T-cell (primary cell): Measurements from ENCODE around the gene ATR. TPM values are rescaled to one million over a fixed set of nuclear protein-coding genes. Genes with fewer than 3 reads are reported as not detected.

Source experiments
- ATAC-seq, 4 experiments: fragments of 200-7000 bp in 3 of 4; fragments of 150-1000 bp in 1 of 4; cut with Tn5 transposase; replicated peaks in 1 of 4; 1 replicate in 3 of 4; 2 replicates in 1 of 4; pipeline ENCODE4 v1.10.0; 2021; ENCODE audit warnings: moderate library complexity in 3 of 4, mild to moderate bottlenecking in 2 of 4, moderate number of reproducible peaks in 1 of 4
- CTCF ChIA-PET, 2 donors: fragments of 300-600 bp; sonication (Branson Sonifier 250); formaldehyde crosslinking; loops; one replicate each; lab custom pipeline; 2022; ENCODE audit warnings: antibody characterized with exemption in 2 of 2; lab: Charles Lee
- POLR2A ChIA-PET, 2 donors: fragments of 300-600 bp; sonication (Branson Sonifier 250); formaldehyde crosslinking; loops; one replicate each; lab custom pipeline; 2022; ENCODE audit warnings: antibody characterized with exemption in 2 of 2; lab: Charles Lee
- DNase-seq, 35 experiments: peaks; one replicate each; pipeline versions ENCODE4 v3.0.0 to v3.0.0-alpha.2; 2013 to 2023
- H3K27ac ChIP-seq: one replicate; pipeline ENCODE4 v1.5.1; 2013; ENCODE audit warnings: low read length
- H3K27me3 ChIP-seq, 2 experiments: replicated peaks in 1 of 2; 1 replicate in 1 of 2; 2 replicates in 1 of 2; pipeline versions ENCODE4 v1.6.1 to v1.7.0; 2013; ENCODE audit warnings: low read length in 1 of 2, mixed read lengths in 1 of 2; ENCODE audit not compliant: control insufficient read depth in 2 of 2, insufficient read depth in 2 of 2; ENCODE audit errors: extremely low read depth in 1 of 2
- H3K36me3 ChIP-seq, 2 donors: 1 replicate in 1 of 2; 2 replicates in 1 of 2; pipeline versions ENCODE4 v1.6.1 to v1.7.0; 2013; ENCODE audit warnings: low read length in 1 of 2; ENCODE audit not compliant: control insufficient read depth in 2 of 2, insufficient read depth in 1 of 2; ENCODE audit errors: extremely low read depth in 1 of 2
- H3K4me1 ChIP-seq, 2 experiments: 1 replicate in 1 of 2; 2 replicates in 1 of 2; pipeline versions ENCODE4 v1.6.1 to v1.7.0; 2013; ENCODE audit warnings: low read length in 2 of 2, mixed read lengths in 1 of 2; ENCODE audit not compliant: insufficient read depth in 2 of 2, control insufficient read depth in 1 of 2; ENCODE audit errors: extremely low read depth in 1 of 2
- H3K4me3 ChIP-seq, 2 donors: 1 replicate in 1 of 2; 2 replicates in 1 of 2; pipeline versions ENCODE4 v1.5.1 to v1.7.0; 2013; ENCODE audit warnings: mild to moderate bottlenecking in 2 of 2, low read length in 1 of 2, moderate library complexity in 1 of 2; ENCODE audit not compliant: control insufficient read depth in 1 of 2; ENCODE audit errors: extremely low read depth in 1 of 2
- H3K9me3 ChIP-seq: 2 replicates; pipeline ENCODE4 v1.7.0; 2013
- H3K27ac Mint-ChIP-seq, 2 donors: one replicate each; pipeline ENCODE4 v1.8.0; 2020 to 2021; ENCODE audit warnings: mild to moderate bottlenecking in 2 of 2, mixed read lengths in 2 of 2
- H3K27me3 Mint-ChIP-seq, 2 donors: one replicate each; pipeline ENCODE4 v1.8.0; 2021 to 2022; ENCODE audit warnings: mixed read lengths in 2 of 2
- H3K36me3 Mint-ChIP-seq: one replicate; pipeline ENCODE4 v1.8.0; 2021; ENCODE audit warnings: mixed read lengths
- H3K4me1 Mint-ChIP-seq, 3 donors: one replicate each; pipeline ENCODE4 v1.8.0; 2020 to 2022; ENCODE audit warnings: mixed read lengths in 3 of 3, mild to moderate bottlenecking in 1 of 3
- H3K4me3 Mint-ChIP-seq, 3 donors: one replicate each; pipeline ENCODE4 v1.8.0; 2020 to 2022; ENCODE audit warnings: mild to moderate bottlenecking in 3 of 3, mixed read lengths in 3 of 3, moderate library complexity in 3 of 3
- H3K9me3 Mint-ChIP-seq, 3 donors: one replicate each; pipeline ENCODE4 v1.8.0; 2020 to 2022; ENCODE audit warnings: mixed read lengths in 3 of 3
- WGBS: methylation state at CpG from one replicate; pipeline ENCODE4 v1.1.5; 2013; ENCODE audit warnings: missing lambda C conversion rate; ENCODE audit not compliant: insufficient coverage; 5-methylcytosine and 5-hydroxymethylcytosine counted together
- total RNA-seq, 35 experiments: library from RNA in 6 of 35; stranded (reverse) in 6 of 35; fragments of 120-200 nt in 1 of 35; gene quantifications; one replicate each; pipeline versions ENCODE4 v1.2.1 to v1.2.4 and lab custom pipeline; 2013 to 2026

The ATR gene
- total RNA-seq, 5 donors from 2014 or later (not counting 1 experiment from before 2014, with no cell fraction given) = 32.8 to 40.9 (median 36.3) TPM

DNA sequence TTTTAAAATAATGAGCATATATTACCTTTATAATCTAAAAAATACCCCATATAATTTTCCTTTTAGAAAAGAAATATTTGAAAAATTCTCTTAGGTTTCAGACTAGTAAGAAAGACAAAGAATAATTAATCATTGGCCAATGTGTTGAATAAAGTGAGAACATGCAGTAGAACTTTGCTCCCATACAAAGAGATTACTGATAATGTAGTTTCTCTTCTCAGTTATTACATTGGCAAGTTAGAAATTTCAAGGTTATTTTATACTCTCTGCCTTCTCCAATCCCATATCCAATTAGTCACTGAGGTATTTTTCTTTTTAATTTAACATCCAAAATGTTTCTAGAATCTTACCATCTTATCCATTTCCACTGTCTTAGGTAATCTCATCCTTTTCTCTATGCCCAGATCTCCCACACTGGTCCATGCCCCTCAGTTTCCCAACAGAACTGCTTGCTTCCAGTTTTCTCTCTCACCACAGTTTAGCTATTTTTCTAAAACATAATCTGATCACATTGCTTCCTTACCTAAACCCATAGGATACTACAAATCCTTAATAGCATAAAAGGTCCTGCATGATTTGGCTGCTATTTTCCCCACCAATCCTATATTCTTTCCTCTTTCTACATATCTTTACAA lies 141.5 kb downstream of the ATR start:
- POLR2A ChIA-PET = interaction anchor here in 1 of 2 donors (1.0 kb wide), 1 partner anchor 120 kb away, joined by 4 read pairs; no protein-coding TSS in a partner anchor
- CTCF ChIA-PET = no interaction called here

DNA sequence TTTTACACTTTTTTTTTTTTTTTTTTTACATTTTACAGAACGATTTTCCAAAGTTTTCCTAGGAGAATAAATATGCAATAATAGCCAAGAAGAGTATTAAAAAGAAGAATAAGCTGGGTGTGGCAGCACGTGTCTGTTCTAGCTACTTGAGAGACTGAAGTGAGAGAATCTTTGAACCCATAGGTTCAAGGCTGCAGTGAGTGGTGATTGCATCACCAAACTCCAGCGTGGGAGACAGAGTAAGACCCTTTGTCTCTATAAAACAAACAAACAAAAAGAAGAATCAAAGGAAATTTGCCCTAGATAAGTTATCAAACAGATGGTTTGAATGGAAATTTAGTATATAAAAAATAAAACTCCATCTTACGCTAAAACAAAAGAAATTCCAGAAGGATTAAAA lies 144.0 kb downstream of the ATR start:
- Mint-ChIP-seq H3K36me3 (peaks cover 30% of the 10 kb centered on the region), H3K27me3 (no peaks in the 10 kb centered on the region)
- POLR2A ChIA-PET = interaction anchor here in 1 of 2 donors (0.7 kb wide), 2 partner anchors 9 to 22 kb away, joined by 5 to 9 read pairs; no protein-coding TSS in a partner anchor

More for the DNA sequence above, 141.5 kb downstream of the ATR start:
- no peaks in the 10 kb centered on the region for H3K9me3 Mint-ChIP-seq
- no peak for DNase-seq
- Histone ChIP-seq H3K27me3 (no peaks in the 10 kb centered on the region), H3K4me1 (peaks cover 0 to 11% of the 10 kb centered on the region in 2 experiments), H3K36me3 (peaks cover 0 to 11% of the 10 kb centered on the region in 2 donors), H3K9me3 (no peaks in the 10 kb centered on the region), H3K4me3 (no peak overlapping the region), H3K27ac (no peak overlapping the region)
- ATAC-seq = no peak
- H3K27ac Mint-ChIP-seq = no peak overlapping the region
- H3K27me3 Mint-ChIP-seq = no peaks in the 10 kb centered on the region
- H3K4me1 Mint-ChIP-seq = peaks cover 56 to 59% (median 57%) of the 10 kb centered on the region in 3 donors
- peaks cover 16% of the 10 kb centered on the region for H3K36me3 Mint-ChIP-seq
- no peak overlapping the region for H3K4me3 Mint-ChIP-seq

DNA sequence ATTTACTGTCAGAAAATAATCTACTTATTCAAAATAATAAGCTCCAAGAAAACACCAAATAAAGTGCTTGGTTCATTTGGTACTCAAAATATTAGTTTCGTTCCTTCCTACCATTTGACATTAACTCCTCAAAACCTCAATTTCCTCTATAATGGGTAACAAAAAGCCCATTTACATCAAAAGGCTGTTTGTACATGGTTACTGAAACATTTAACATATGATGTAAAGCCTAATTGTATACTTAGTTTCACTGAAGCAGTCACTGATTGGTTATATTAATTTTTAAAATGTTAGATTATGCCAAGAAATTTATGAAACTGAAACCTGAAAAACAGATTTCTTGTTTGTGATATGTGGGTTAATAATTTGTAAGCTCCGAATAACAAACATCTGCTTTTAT lies 145.4 kb downstream of the ATR start:
- no peaks in the 10 kb centered on the region for H3K27me3 ChIP-seq
- no peak overlapping the region for H3K4me3 ChIP-seq
- no peak overlapping the region for H3K27ac ChIP-seq
- peaks cover 0 to 39% of the 10 kb centered on the region in 2 donors for H3K36me3 ChIP-seq
- H3K36me3 Mint-ChIP-seq = peaks cover 42% of the 10 kb centered on the region
- no peaks in the 10 kb centered on the region for H3K9me3 Mint-ChIP-seq
- H3K4me1 ChIP-seq = peaks cover 0 to 2% of the 10 kb centered on the region in 2 experiments
- ChIA-PET POLR2A (interaction anchor here in 1 of 2 donors (0.6 kb wide), 1 partner anchor 573 kb away, joined by 3 read pairs; no protein-coding TSS in a partner anchor), CTCF (interaction anchor here in 1 of 2 donors (0.6 kb wide), 1 partner anchor 1193 kb away, joined by 3 read pairs; no protein-coding TSS in a partner anchor)
- no peak overlapping the region for H3K27ac Mint-ChIP-seq
- H3K4me1 Mint-ChIP-seq = peaks cover 27 to 39% (median 30%) of the 10 kb centered on the region in 3 donors
- no peaks in the 10 kb centered on the region for H3K27me3 Mint-ChIP-seq
- H3K9me3 ChIP-seq = no peaks in the 10 kb centered on the region
- ATAC-seq = no peak
- no peak for DNase-seq
- H3K4me3 Mint-ChIP-seq = no peak overlapping the region
- WGBS = no CpG with 5 or more reads among the region's 2 CpGs

More for the DNA sequence above, 144.0 kb downstream of the ATR start:
- H3K27ac Mint-ChIP-seq = no peak overlapping the region
- Histone ChIP-seq H3K36me3 (peaks cover 0 to 30% of the 10 kb centered on the region in 2 donors), H3K27ac (no peak overlapping the region), H3K4me1 (peaks cover 0 to 3% of the 10 kb centered on the region in 2 experiments), H3K9me3 (no peaks in the 10 kb centered on the region), H3K27me3 (no peaks in the 10 kb centered on the region), H3K4me3 (no peak overlapping the region)
- WGBS = no CpG with 5 or more reads among the region's 4 CpGs
- DNase-seq (no peak), ATAC-seq (no peak)
- H3K4me1 Mint-ChIP-seq = peaks cover 39 to 46% (median 39%) of the 10 kb centered on the region in 3 donors
- no peak overlapping the region for H3K4me3 Mint-ChIP-seq
- CTCF ChIA-PET = interaction anchor here in 1 of 2 donors (0.7 kb wide), 2 partner anchors 98 to 331 kb away, joined by 3 to 5 read pairs; no protein-coding TSS in a partner anchor
- no peaks in the 10 kb centered on the region for H3K9me3 Mint-ChIP-seq

DNA sequence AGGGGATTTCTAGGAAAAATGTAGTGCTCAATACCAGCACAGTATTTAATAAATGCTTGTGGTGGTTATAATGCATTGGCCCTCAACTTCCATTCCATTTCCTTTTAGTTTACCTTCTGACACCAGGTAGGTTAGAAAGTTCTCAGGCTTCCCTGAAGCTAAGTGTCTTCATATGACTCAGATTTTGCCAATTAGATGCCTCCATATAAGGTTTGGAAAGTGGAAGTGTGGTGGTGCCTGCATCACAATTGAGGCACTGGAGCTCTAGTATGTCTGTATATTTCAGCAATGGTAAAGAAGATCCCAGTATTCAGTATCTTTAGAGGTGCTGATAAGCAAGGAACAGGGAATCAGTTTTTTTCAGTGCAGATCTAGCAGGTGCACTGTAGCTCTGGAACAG lies 149.0 kb downstream of the ATR start:
- H3K4me3 Mint-ChIP-seq = no peak overlapping the region
- DNase-seq = no peak
- Histone ChIP-seq H3K36me3 (peaks cover 0 to 47% of the 10 kb centered on the region in 2 donors), H3K9me3 (no peaks in the 10 kb centered on the region), H3K27me3 (no peaks in the 10 kb centered on the region), H3K4me1 (no peaks in the 10 kb centered on the region), H3K4me3 (no peak overlapping the region), H3K27ac (no peak overlapping the region)
- no peak overlapping the region for H3K27ac Mint-ChIP-seq
- no peak for ATAC-seq
- no peaks in the 10 kb centered on the region for H3K9me3 Mint-ChIP-seq
- ChIA-PET POLR2A (interaction anchor here in 1 of 2 donors (1.1 kb wide), 1 partner anchor 148 kb away, joined by 4 read pairs; no protein-coding TSS in a partner anchor), CTCF (interaction anchor here in 1 of 2 donors (0.5 kb wide), 1 partner anchor 575 kb away, joined by 3 read pairs; no protein-coding TSS in a partner anchor)
- H3K36me3 Mint-ChIP-seq = peaks cover 44% of the 10 kb centered on the region
- H3K27me3 Mint-ChIP-seq = no peaks in the 10 kb centered on the region
- H3K4me1 Mint-ChIP-seq = peaks cover 12 to 20% (median 17%) of the 10 kb centered on the region in 3 donors

DNA sequence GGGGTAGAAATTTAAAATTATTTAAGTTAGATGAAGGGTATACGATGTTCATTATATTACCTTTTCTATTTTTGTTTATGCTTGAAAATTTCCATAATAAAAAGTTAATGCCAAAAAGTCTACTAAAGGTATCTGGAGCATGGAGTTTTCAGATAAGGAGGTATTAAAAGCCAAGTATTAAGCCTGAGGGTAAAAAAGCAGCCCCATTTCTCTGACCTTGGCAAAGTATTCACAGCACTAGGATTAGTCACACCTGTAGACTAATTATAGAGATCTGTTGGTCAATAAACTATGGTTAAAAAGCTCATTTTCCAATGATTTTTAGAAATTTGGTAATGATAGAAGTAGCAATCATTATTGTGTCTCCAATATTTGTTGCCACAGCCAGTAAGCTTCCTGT lies 153.8 kb downstream of the ATR start:
- ATAC-seq (no peak), DNase-seq (no peak)
- no peaks in the 10 kb centered on the region for H3K4me1 ChIP-seq
- H3K27me3 ChIP-seq = no peaks in the 10 kb centered on the region
- H3K9me3 ChIP-seq = no peaks in the 10 kb centered on the region
- peaks cover 0 to 55% of the 10 kb centered on the region in 2 donors for H3K36me3 ChIP-seq
- peaks cover 46% of the 10 kb centered on the region for H3K36me3 Mint-ChIP-seq
- H3K4me3 Mint-ChIP-seq = no peak overlapping the region
- peaks cover 2 to 8% (median 7%) of the 10 kb centered on the region in 3 donors for H3K4me1 Mint-ChIP-seq
- CTCF ChIA-PET = no interaction called here
- no CpG with 5 or more reads among the region's 1 CpG for WGBS
- no peaks in the 10 kb centered on the region for H3K27me3 Mint-ChIP-seq
- H3K27ac Mint-ChIP-seq = no peak overlapping the region
- no peaks in the 10 kb centered on the region for H3K9me3 Mint-ChIP-seq
- H3K4me3 ChIP-seq = no peak overlapping the region
- H3K27ac ChIP-seq = no peak overlapping the region
- POLR2A ChIA-PET = interaction anchor here in 1 of 2 donors (0.5 kb wide), 1 partner anchor 10 kb away, joined by 9 read pairs; no protein-coding TSS in a partner anchor

DNA sequence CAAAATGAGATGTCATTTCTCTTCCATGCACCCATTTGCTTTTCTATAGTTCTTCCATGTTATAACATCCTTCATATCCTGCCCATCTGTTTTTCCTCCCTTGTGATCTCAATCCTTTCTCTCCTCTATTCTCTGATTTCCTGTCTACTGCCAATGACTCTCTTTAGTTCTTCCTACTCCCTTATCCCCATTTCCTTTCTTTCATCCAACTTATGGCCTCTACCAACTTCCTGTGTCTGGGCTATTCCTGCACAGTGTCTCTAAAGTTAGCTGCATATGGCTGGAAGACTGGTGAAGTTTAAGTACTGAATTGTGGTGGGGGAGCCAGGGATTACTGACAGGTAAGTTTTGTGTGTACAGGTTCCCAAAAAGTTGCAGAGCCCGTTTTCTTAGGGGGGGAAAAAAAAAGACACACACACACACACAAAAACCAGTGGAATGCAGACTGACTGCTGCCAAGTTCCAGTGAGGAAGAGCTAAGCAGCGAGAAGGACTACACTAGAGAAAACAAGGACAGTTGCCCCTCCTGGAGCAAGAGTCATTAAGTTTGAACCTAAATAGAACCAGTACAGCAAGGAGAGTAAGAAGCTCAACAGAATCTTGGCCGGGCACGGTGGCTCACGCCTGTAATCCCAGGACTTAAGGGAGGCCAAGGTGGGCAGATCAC lies 159.5 kb downstream of the ATR start:
- peaks cover 7 to 72% of the 10 kb centered on the region in 2 donors for H3K36me3 ChIP-seq
- Mint-ChIP-seq H3K9me3 (no peaks in the 10 kb centered on the region), H3K4me1 (no peaks in the 10 kb centered on the region), H3K4me3 (no peak overlapping the region), H3K27me3 (no peaks in the 10 kb centered on the region), H3K27ac (no peak overlapping the region), H3K36me3 (peaks cover 57% of the 10 kb centered on the region)
- ATAC-seq (no peak), DNase-seq (no peak)
- H3K9me3 ChIP-seq = no peaks in the 10 kb centered on the region
- H3K27ac ChIP-seq = no peak overlapping the region
- POLR2A ChIA-PET = interaction anchor here in 1 of 2 donors (0.6 kb wide), 1 partner anchor 9 kb away, joined by 3 read pairs; no protein-coding TSS in a partner anchor
- H3K4me3 ChIP-seq = no peak overlapping the region
- H3K4me1 ChIP-seq = no peaks in the 10 kb centered on the region
- H3K27me3 ChIP-seq = no peaks in the 10 kb centered on the region
- CTCF ChIA-PET = interaction anchor here in 1 of 2 donors (0.6 kb wide), 1 partner anchor 622 kb away, joined by 3 read pairs; no protein-coding TSS in a partner anchor
- 100% methylated on average over 3 of the region's 5 CpGs for WGBS
